Fibroblast of lung (primary cell): Measurements from ENCODE around the gene MRM3. TPM values are rescaled to one million over a fixed set of nuclear protein-coding genes. Genes with fewer than 3 reads are reported as not detected.
"Not testable (repeated sequence)": the region's sequence is repeated elsewhere in the genome, so short reads cannot be mapped to it uniquely, and the experiment has no call there.

Source experiments
- DNase-seq, 2 donors: peaks; one replicate each; pipeline versions ENCODE4 v3.0.0 to v3.0.0-alpha.2; 2010; ENCODE audit warnings: low read depth in 2 of 2
- H2AFZ ChIP-seq: 2 replicates; pipeline ENCODE4 v1.5.1; 2012; ENCODE audit warnings: low read length, control low read depth, inconsistent platforms
- H3K27ac ChIP-seq: 2 replicates; pipeline ENCODE4 v1.5.1; 2011; ENCODE audit warnings: low read length, control low read depth; ENCODE audit not compliant: insufficient read depth
- H3K27me3 ChIP-seq: 2 replicates; pipeline ENCODE4 v1.5.1; 2011; ENCODE audit warnings: mild to moderate bottlenecking, low read length; ENCODE audit not compliant: control insufficient read depth, insufficient read depth
- H3K36me3 ChIP-seq: 2 replicates; pipeline ENCODE4 v1.5.1; 2011; ENCODE audit warnings: low read length; ENCODE audit not compliant: control insufficient read depth, insufficient read depth
- H3K4me1 ChIP-seq: 2 replicates; pipeline ENCODE4 v1.5.1; 2011; ENCODE audit warnings: low read length; ENCODE audit not compliant: control insufficient read depth, insufficient read depth; ENCODE audit errors: extremely low read depth
- H3K4me2 ChIP-seq: 2 replicates; pipeline ENCODE4 v1.5.1; 2011; ENCODE audit warnings: low read length, control low read depth; ENCODE audit not compliant: insufficient read depth; ENCODE audit errors: extremely low read depth
- H3K4me3 ChIP-seq, 4 experiments: fragments of 200-600 bp in 1 of 4; sonication (generic) in 1 of 4; replicated peaks in 1 of 4; 2 replicates each; pipeline ENCODE4 v1.5.1; 2011 to 2016; ENCODE audit warnings: low read length in 4 of 4, low read depth in 3 of 4, mild to moderate bottlenecking in 3 of 4, control low read depth in 2 of 4, inconsistent platforms in 1 of 4, mixed read lengths in 1 of 4; ENCODE audit not compliant: insufficient read depth in 1 of 4; ENCODE audit errors: control extremely low read depth in 1 of 4
- H3K79me2 ChIP-seq: 2 replicates; pipeline ENCODE4 v1.5.1; 2012; ENCODE audit warnings: mild to moderate bottlenecking, low read length, inconsistent platforms; ENCODE audit not compliant: control insufficient read depth, insufficient read depth
- H3K9ac ChIP-seq: 2 replicates; pipeline ENCODE4 v1.5.1; 2011; ENCODE audit warnings: mild to moderate bottlenecking, low read length, control low read depth; ENCODE audit not compliant: insufficient read depth
- H3K9me3 ChIP-seq: 2 replicates; pipeline ENCODE4 v1.5.1; 2012; ENCODE audit warnings: low read depth, low read length; ENCODE audit not compliant: control insufficient read depth, insufficient read depth
- H4K20me1 ChIP-seq: 2 replicates; pipeline ENCODE4 v1.5.1; 2011; ENCODE audit warnings: low read length; ENCODE audit not compliant: control insufficient read depth, insufficient read depth; ENCODE audit errors: extremely low read depth
- CTCF ChIP-seq, 2 donors: IDR thresholded peaks in 1 of 2; conservative IDR thresholded peaks in 1 of 2; 1 replicate in 1 of 2; 2 replicates in 1 of 2; pipeline ENCODE4 v1.5.1; 2011 to 2012; ENCODE audit warnings: low read length in 2 of 2, control low read depth in 1 of 2, inconsistent platforms in 1 of 2, low read depth in 1 of 2, mild to moderate bottlenecking in 1 of 2
- EZH2 ChIP-seq: IDR thresholded peaks from 2 replicates; pipeline ENCODE4 v1.5.1; 2012; ENCODE audit warnings: low read length, control low read depth, mild to moderate bottlenecking; ENCODE audit errors: missing control alignments
- polyA plus RNA-seq, 2 donors: library from polyadenylated mRNA; depleted of rRNA in 1 of 2; stranded (reverse) in 1 of 2; unstranded in 1 of 2; fragments of >200 nt; gene quantifications; 2 replicates each; pipeline ENCODE4 v1.2.1, GENCODE V29; 2011 to 2012; ENCODE audit warnings: missing spikeins in 1 of 2
- total RNA-seq: library from RNA; depleted of rRNA; stranded (reverse); fragments of >200 nt; gene quantifications from 2 replicates; pipeline ENCODE4 v1.2.1, GENCODE V29; 2014

MRM3 gene
- total and polyA plus RNA-seq, 2 donors (not counting 1 experiment from before 2014, with no cell fraction given) = 10.4 to 21.1 TPM

GRCh38 chr17:746783-747629 is 35.1 kb upstream of the MRM3 start:
- H3K4me3 ChIP-seq = no peak overlapping the region
- H3K4me2 ChIP-seq = no peak overlapping the region
- no peak for TF ChIP-seq CTCF (conservative IDR thresholded peaks at IDR 0.05 in 1 of 2, IDR thresholded peaks at IDR 0.05 in 1 of 2; ENCODE audit: low read depth in 1 of 2, low read length in 2 of 2)
- no peak for TF ChIP-seq EZH2
- no peak overlapping the region for H3K27ac ChIP-seq
- peaks cover 34% of the 10 kb centered on the region for H3K36me3 ChIP-seq
- no peak overlapping the region for H3K9ac ChIP-seq
- no peaks in the 10 kb centered on the region for H4K20me1 ChIP-seq
- no peak for DNase-seq
- no peaks in the 10 kb centered on the region for H3K27me3 ChIP-seq
- H2AFZ ChIP-seq = no peak overlapping the region
- no peaks in the 10 kb centered on the region for H3K9me3 ChIP-seq
- peaks cover 4% of the 10 kb centered on the region for H3K4me1 ChIP-seq
- H3K79me2 ChIP-seq = peaks cover 32% of the 10 kb centered on the region

GRCh38 chr17:748604-749003 is 33.5 kb upstream of the MRM3 start:
- not testable (repeated sequence) for H3K4me2 ChIP-seq, DNase-seq, H4K20me1 ChIP-seq, H3K9ac ChIP-seq, H3K4me3 ChIP-seq, H3K27ac ChIP-seq, H3K27me3 ChIP-seq, H2AFZ ChIP-seq, H3K4me1 ChIP-seq, H3K9me3 ChIP-seq
- Histone ChIP-seq H3K79me2 (peaks cover 32% of the 10 kb centered on the region), H3K36me3 (peaks cover 27% of the 10 kb centered on the region)

- H3K27me3 ChIP-seq, H4K20me1 ChIP-seq, H3K4me3 ChIP-seq, H3K9me3 ChIP-seq, H3K9ac ChIP-seq, H3K4me1 ChIP-seq, H2AFZ ChIP-seq, H3K4me2 ChIP-seq, DNase-seq, H3K27ac ChIP-seq: not testable (repeated sequence)
- Histone ChIP-seq H3K36me3 (peaks cover 22% of the 10 kb centered on the region), H3K79me2 (peaks cover 32% of the 10 kb centered on the region)
Measured at GRCh38 chr17:749359-749758, 32.8 kb upstream of the MRM3 start.

- Histone ChIP-seq H3K4me3 (peak overlapping the region in 3 of 4 experiments; percentile 78 to 86 (median 81)), H4K20me1 (no peaks in the 10 kb centered on the region), H3K79me2 (peaks cover 32% of the 10 kb centered on the region), H3K36me3 (peaks cover 14% of the 10 kb centered on the region), H3K4me2 (peak overlapping the region; percentile 90), H3K4me1 (peaks cover 4% of the 10 kb centered on the region), H3K9me3 (no peaks in the 10 kb centered on the region), H3K27me3 (no peaks in the 10 kb centered on the region), H3K9ac (no peak overlapping the region), H2AFZ (no peak overlapping the region), H3K27ac (no peak overlapping the region)
- DNase-seq = no peak
- TF ChIP-seq EZH2 (no peak), CTCF (conservative IDR thresholded peaks at IDR 0.05 in 1 of 2, IDR thresholded peaks at IDR 0.05 in 1 of 2; ENCODE audit: low read depth in 1 of 2, low read length in 2 of 2) (no peak)
Measured at GRCh38 chr17:750431-751037, 31.6 kb upstream of the MRM3 start.
